B cell (primary cell): ENCODE measurements around the gene CDH13. TPM values are rescaled to one million over a fixed set of nuclear protein-coding genes. Genes with fewer than 3 reads are reported as not detected.

Experiments used
- ATAC-seq: fragments of 200-7000 bp; cut with Tn5 transposase; one replicate; pipeline ENCODE4 v1.10.0; 2021; ENCODE audit warnings: low read depth, mild to moderate bottlenecking, moderate number of reproducible peaks, moderate library complexity
- CTCF ChIA-PET: fragments of 350-600 bp; sonication (Branson Sonifier 250); formaldehyde crosslinking; loops from one replicate; lab custom pipeline; 2021; ENCODE audit warnings: antibody characterized with exemption, inconsistent platforms; lab: Charles Lee
- POLR2A ChIA-PET: fragments of 350-600 bp; sonication (Branson Sonifier 250); formaldehyde crosslinking; loops from one replicate; lab custom pipeline; 2021; ENCODE audit warnings: antibody characterized with exemption; lab: Charles Lee
- DNase-seq: peaks from one replicate; pipeline ENCODE4 v3.0.0; 2013
- H2AFZ ChIP-seq: 2 replicates; pipeline ENCODE4 v1.6.1; 2012; ENCODE audit warnings: mild to moderate bottlenecking, low read depth, low read length; ENCODE audit not compliant: insufficient read depth, poor library complexity, severe bottlenecking
- H3K27ac ChIP-seq, 2 donors: 1 replicate in 1 of 2; 2 replicates in 1 of 2; pipeline ENCODE4 v1.5.1; 2012 to 2013; ENCODE audit warnings: low read length in 2 of 2, mild to moderate bottlenecking in 2 of 2, moderate library complexity in 1 of 2
- H3K27me3 ChIP-seq, 4 experiments: fragments of 200-600 bp in 1 of 4; sonication (generic) in 1 of 4; replicated peaks in 1 of 4; 1 replicate in 2 of 4; 2 replicates in 2 of 4; pipeline versions ENCODE4 v1.6.1 to v1.7.0; 2013 to 2016; ENCODE audit warnings: low read length in 3 of 4, mild to moderate bottlenecking in 2 of 4, mixed read lengths in 1 of 4, moderate library complexity in 1 of 4; ENCODE audit not compliant: insufficient read depth in 4 of 4, control insufficient read depth in 3 of 4; ENCODE audit errors: control extremely low read depth in 1 of 4
- H3K36me3 ChIP-seq, 2 experiments: replicated peaks in 1 of 2; 1 replicate in 1 of 2; 2 replicates in 1 of 2; pipeline versions ENCODE4 v1.6.1 to v1.7.1; 2013; ENCODE audit warnings: low read length in 1 of 2; ENCODE audit not compliant: insufficient read depth in 2 of 2, control insufficient read depth in 1 of 2; ENCODE audit errors: control extremely low read depth in 1 of 2, extremely low read depth in 1 of 2
- H3K4me1 ChIP-seq, 2 donors: fragments of 200-600 bp in 1 of 2; sonication (generic) in 1 of 2; 1 replicate in 1 of 2; 2 replicates in 1 of 2; pipeline versions ENCODE4 v1.5.1 to v1.6.1; 2013 to 2017; ENCODE audit warnings: low read length in 2 of 2; ENCODE audit not compliant: control insufficient read depth in 2 of 2, insufficient read depth in 2 of 2
- H3K4me2 ChIP-seq: replicated peaks from 2 replicates; pipeline ENCODE3; 2012; ENCODE audit warnings: mild to moderate bottlenecking, low read depth, low read length; ENCODE audit not compliant: poor library complexity, severe bottlenecking
- H3K4me3 ChIP-seq, 5 experiments: fragments of 200-600 bp in 1 of 5; sonication (generic) in 1 of 5; 1 replicate in 3 of 5; 2 replicates in 2 of 5; pipeline versions ENCODE4 v1.5.1 to v1.7.0; 2011 to 2016; ENCODE audit warnings: low read length in 4 of 5, mild to moderate bottlenecking in 4 of 5, low read depth in 2 of 5, control low read depth in 1 of 5, moderate library complexity in 1 of 5; ENCODE audit not compliant: insufficient read depth in 1 of 5; ENCODE audit errors: control extremely low read depth in 1 of 5, extremely low read depth in 1 of 5
- H3K79me2 ChIP-seq: fragments of 200-600 bp; sonication (generic); one replicate; pipeline ENCODE4 v1.6.0; 2016; ENCODE audit warnings: low read length; ENCODE audit not compliant: control insufficient read depth, insufficient read depth
- H3K9ac ChIP-seq: fragments of 200-600 bp; sonication (generic); 2 replicates; pipeline ENCODE4 v1.6.1; 2017; ENCODE audit warnings: mild to moderate bottlenecking, low read length, moderate library complexity
- H3K9me3 ChIP-seq, 3 donors: one replicate each; pipeline versions ENCODE4 v1.6.1 to v1.7.1; 2013; ENCODE audit warnings: low read length in 2 of 3; ENCODE audit not compliant: control insufficient read depth in 2 of 3, insufficient read depth in 1 of 3; ENCODE audit errors: control extremely low read depth in 1 of 3
- H4K20me1 ChIP-seq: 2 replicates; pipeline ENCODE4 v1.6.0; 2012; ENCODE audit warnings: mild to moderate bottlenecking, low read length; ENCODE audit not compliant: insufficient read depth, control insufficient read depth, poor library complexity, severe bottlenecking
- H3K27ac Mint-ChIP-seq: one replicate; pipeline ENCODE4 v1.8.0; 2021; ENCODE audit warnings: mixed read lengths
- H3K27me3 Mint-ChIP-seq: one replicate; pipeline ENCODE4 v1.8.0; 2021; ENCODE audit warnings: mixed read lengths
- H3K4me1 Mint-ChIP-seq: one replicate; pipeline ENCODE4 v1.8.0; 2021; ENCODE audit warnings: mixed read lengths
- H3K4me3 Mint-ChIP-seq: one replicate; pipeline ENCODE4 v1.8.0; 2021; ENCODE audit warnings: mixed read lengths
- H3K9me3 Mint-ChIP-seq: one replicate; pipeline ENCODE4 v1.8.0; 2022; ENCODE audit warnings: mixed read lengths; ENCODE audit not compliant: insufficient read depth
- CTCF ChIP-seq: fragments of 200-600 bp; IDR thresholded peaks from one replicate; pipeline ENCODE4 v1.8.0; 2022; ENCODE audit warnings: antibody characterized with exemption, mild to moderate bottlenecking
- EZH2 ChIP-seq: IDR thresholded peaks from 2 replicates; pipeline ENCODE4 v1.6.1; 2012; ENCODE audit warnings: borderline replicate concordance, low read depth, mild to moderate bottlenecking, moderate library complexity, low read length; ENCODE audit not compliant: insufficient read depth, poor library complexity, severe bottlenecking
- WGBS: methylation state at CpG from one replicate; pipeline ENCODE4 v1.1.5; 2013; ENCODE audit warnings: missing lambda C conversion rate; ENCODE audit not compliant: insufficient coverage; 5-methylcytosine and 5-hydroxymethylcytosine counted together
- intact Hi-C: fragments of 100-400 bp; cut with micrococcal nuclease; formaldehyde crosslinking; loops from one replicate; pipeline ENCODE4 v1.10.0; 2022
- polyA plus RNA-seq: library from polyadenylated mRNA; depleted of rRNA; stranded (reverse); fragments of >200 nt; gene quantifications from 2 replicates; pipeline ENCODE4 v1.2.3, GENCODE V29; 2012
- total RNA-seq, 2 donors: library from RNA; stranded (reverse); fragments of 120-200 nt in 1 of 2; gene quantifications; 1 replicate in 1 of 2; 2 replicates in 1 of 2; pipeline versions ENCODE4 v1.2.3 to v1.2.4, GENCODE V29; 2013 to 2022

Gene CDH13
- total and polyA plus RNA-seq, 2 donors (not counting 1 experiment from before 2014, with no cell fraction given), result not detected

GRCh38 chr16:83549316-83550182 lies 922.8 kb downstream of the CDH13 start:
- ChIA-PET POLR2A (no interaction called here), CTCF (no interaction called here)
- no peak overlapping the region for H3K4me3 ChIP-seq
- H3K4me1 ChIP-seq, result no peaks in the 10 kb centered on the region
- DNase-seq (no peak), ATAC-seq (no peak)
- TF ChIP-seq EZH2 (no peak), CTCF (no peak)
- Mint-ChIP-seq H3K27ac (no peak overlapping the region), H3K4me3 (no peak overlapping the region), H3K27me3 (peaks cover 7% of the 10 kb centered on the region), H3K4me1 (no peaks in the 10 kb centered on the region), H3K9me3 (peaks cover 3% of the 10 kb centered on the region)
- no peak overlapping the region for H3K9ac ChIP-seq
- WGBS, result 69% methylated on average over 10 of the region's 13 CpGs
- no peaks in the 10 kb centered on the region for H4K20me1 ChIP-seq
- no peaks in the 10 kb centered on the region for H3K27me3 ChIP-seq
- H3K27ac ChIP-seq, result no peak overlapping the region
- H3K79me2 ChIP-seq, result no peaks in the 10 kb centered on the region
- intact Hi-C loops, result no loop called here
- H3K9me3 ChIP-seq, result peaks cover 0 to 5% (median 0%) of the 10 kb centered on the region in 3 donors
- H3K36me3 ChIP-seq, result no peaks in the 10 kb centered on the region
- H3K4me2 ChIP-seq, result no peak overlapping the region
- no peak overlapping the region for H2AFZ ChIP-seq

- H3K27ac ChIP-seq, result no peak overlapping the region
- no peak overlapping the region for H3K4me2 ChIP-seq
- no peak overlapping the region for H3K4me3 Mint-ChIP-seq
- no peak overlapping the region for H3K4me3 ChIP-seq
- WGBS, result 94% methylated on average over 2 of the region's 4 CpGs
- H3K79me2 ChIP-seq, result no peaks in the 10 kb centered on the region
- DNase-seq (no peak), ATAC-seq (no peak)
- H3K27me3 Mint-ChIP-seq, result peaks cover 11% of the 10 kb centered on the region
- no peaks in the 10 kb centered on the region for H3K4me1 ChIP-seq
- H3K9me3 Mint-ChIP-seq, result peaks cover 3% of the 10 kb centered on the region
- H3K27me3 ChIP-seq, result no peaks in the 10 kb centered on the region
- H3K9me3 ChIP-seq, result peaks cover 0 to 5% (median 0%) of the 10 kb centered on the region in 3 donors
- H3K27ac Mint-ChIP-seq, result no peak overlapping the region
- H3K9ac ChIP-seq, result no peak overlapping the region
- ChIA-PET POLR2A (no interaction called here), CTCF (no interaction called here)
- no peak overlapping the region for H2AFZ ChIP-seq
- no peaks in the 10 kb centered on the region for H3K36me3 ChIP-seq
- no peak for TF ChIP-seq EZH2
- TF ChIP-seq CTCF, result no peak
- no peaks in the 10 kb centered on the region for H3K4me1 Mint-ChIP-seq
- H4K20me1 ChIP-seq, result no peaks in the 10 kb centered on the region
- intact Hi-C loops, result no loop called here
These were observed 923.4 kb downstream of the CDH13 start for GRCh38 chr16:83550183-83550569.
